Cardiac fibroblast (primary cell): Measurements from ENCODE around the gene CORO2A.

ENCODE experiments used
- DNase-seq, 2 donors: peaks; one replicate each; pipeline versions ENCODE4 v3.0.0 to v3.0.0-alpha.2; 2010; ENCODE audit warnings: low read depth in 2 of 2
- H3K4me3 ChIP-seq, 2 donors: replicated peaks in 1 of 2; 1 replicate in 1 of 2; 2 replicates in 1 of 2; pipeline ENCODE4 v1.5.1; 2011; ENCODE audit warnings: low read depth in 2 of 2, low read length in 2 of 2, mild to moderate bottlenecking in 2 of 2, moderate library complexity in 1 of 2
- CTCF ChIP-seq: IDR thresholded peaks from one replicate; pipeline ENCODE4 v1.5.1; 2011; ENCODE audit warnings: low read depth, mild to moderate bottlenecking, low read length, inconsistent platforms

The CORO2A gene

GRCh38 chr9:98192503-98193335, at the start of gene CORO2A:
CORO2A (minus strand) TSS chr9:98192637; CDS start chr9:98157660, 34,977 bp downstream.
- TF ChIP-seq CTCF, result peak; percentile 63
- peak within 1 kb of the TSS; percentile 60 to 69 for H3K4me3 ChIP-seq
- peak; percentile 66 to 78 for DNase-seq

GRCh38 chr9:98241357-98242300, 49.2 kb upstream of the CORO2A start:
- no peak for DNase-seq
- no peak overlapping the region for H3K4me3 ChIP-seq
- no peak for TF ChIP-seq CTCF

GRCh38 chr9:98240475-98240874, 48.0 kb upstream of the CORO2A start:
- no peak for TF ChIP-seq CTCF
- no peak overlapping the region for H3K4me3 ChIP-seq
- DNase-seq, result no peak

GRCh38 chr9:98236901-98237487, 44.6 kb upstream of the CORO2A start:
- no peak for DNase-seq
- no peak for TF ChIP-seq CTCF
- no peak overlapping the region for H3K4me3 ChIP-seq

GRCh38 chr9:98235126-98235525, 42.7 kb upstream of the CORO2A start:
- TF ChIP-seq CTCF, result no peak
- H3K4me3 ChIP-seq, result no peak overlapping the region
- DNase-seq, result no peak

- no peak overlapping the region for H3K4me3 ChIP-seq
- no peak for DNase-seq
- TF ChIP-seq CTCF, result no peak
These were observed 41.9 kb upstream of the CORO2A start for GRCh38 chr9:98234245-98234825.
